Astrocyte of the cerebellum (primary cell): ENCODE results near the gene KRT34.

Source experiments
- DNase-seq: peaks from one replicate; pipeline ENCODE4 v3.0.0-alpha.2; 2011; ENCODE audit warnings: low read depth
- H3K4me3 ChIP-seq: 2 replicates; pipeline ENCODE4 v1.5.1; 2011; ENCODE audit warnings: mild to moderate bottlenecking, low read depth, low read length, moderate library complexity
- CTCF ChIP-seq: IDR thresholded peaks from 2 replicates; pipeline ENCODE4 v1.5.1; 2012; ENCODE audit warnings: low read length, low read depth, moderate library complexity, mild to moderate bottlenecking; ENCODE audit errors: missing control alignments
- in situ Hi-C: cut with HindIII; loops from 2 replicates; pipeline ENCODE4 v1.10.0; 2017; ENCODE audit warnings: low sequenced_read_pairs

The KRT34 gene

GRCh38 chr17:41334385-41335305, 47.5 kb downstream of the KRT34 start:
- TF ChIP-seq CTCF, result no peak
- no peak for DNase-seq
- in situ Hi-C loops, result no loop called here
- no peak overlapping the region for H3K4me3 ChIP-seq

- H3K4me3 ChIP-seq, result no peak overlapping the region
- no peak for DNase-seq
- no peak for TF ChIP-seq CTCF
- in situ Hi-C loops, result no loop called here
These were observed 48.3 kb downstream of the KRT34 start for GRCh38 chr17:41333836-41334235.

- no peak overlapping the region for H3K4me3 ChIP-seq
- no peak for TF ChIP-seq CTCF
- DNase-seq, result no peak
- in situ Hi-C loops, result no loop called here
These were observed 49.0 kb downstream of the KRT34 start for GRCh38 chr17:41333098-41333497.

- no peak for TF ChIP-seq CTCF
- in situ Hi-C loops, result no loop called here
- DNase-seq, result no peak
- H3K4me3 ChIP-seq, result no peak overlapping the region
These were observed 49.9 kb downstream of the KRT34 start for GRCh38 chr17:41332239-41332638.

- DNase-seq, result no peak
- H3K4me3 ChIP-seq, result no peak overlapping the region
- TF ChIP-seq CTCF, result no peak
- in situ Hi-C loops, result no loop called here
These were observed 50.5 kb downstream of the KRT34 start for GRCh38 chr17:41331606-41332005.

GRCh38 chr17:41329279-41329948, 52.7 kb downstream of the KRT34 start:
- in situ Hi-C loops, result no loop called here
- peak; percentile 85 for TF ChIP-seq CTCF
- H3K4me3 ChIP-seq, result no peak overlapping the region
- DNase-seq, result no peak
